Vagina (tissue), 2 donors: ENCODE measurements around the gene RFX4.

Experiments
- POLR2A ChIP-seq, 2 donors: fragments of 450-650 bp; IDR thresholded peaks; one replicate each; pipeline ENCODE4 v1.6.1; 2017; ENCODE audit warnings: antibody characterized with exemption in 2 of 2, mild to moderate bottlenecking in 2 of 2, moderate library complexity in 2 of 2
- TF ChIP-seq, protein P1 (sequence below), 3 experiments: fragments of 450-650 bp in 2 of 3; fragments of 200-600 bp in 1 of 3; sonication (generic) in 1 of 3; IDR thresholded peaks; one replicate each; pipeline ENCODE4 v1.5.1; 2017 to 2019; ENCODE audit warnings: antibody characterized with exemption in 3 of 3, mild to moderate bottlenecking in 2 of 3, moderate library complexity in 2 of 3

DNA sequence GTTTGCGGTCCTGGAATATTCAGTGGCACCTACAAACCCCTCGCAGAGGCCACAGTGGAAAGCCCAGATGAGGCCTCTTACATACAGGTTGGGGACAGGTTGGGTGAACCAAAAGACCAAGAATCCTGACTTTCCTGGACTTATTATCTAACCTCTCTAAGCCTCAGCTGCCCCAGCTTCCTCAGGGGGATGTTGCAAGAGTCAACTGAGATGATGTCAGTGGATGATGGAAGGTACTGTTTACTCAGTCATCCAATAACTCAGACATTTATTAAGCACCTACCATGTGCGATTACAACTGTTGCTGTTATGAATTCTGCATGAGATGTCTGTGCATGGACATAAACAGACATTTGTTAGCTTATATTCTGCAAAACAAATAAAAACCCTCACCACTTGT, 72.8 kb downstream of the RFX4 start:
- TF ChIP-seq, protein P1, sequence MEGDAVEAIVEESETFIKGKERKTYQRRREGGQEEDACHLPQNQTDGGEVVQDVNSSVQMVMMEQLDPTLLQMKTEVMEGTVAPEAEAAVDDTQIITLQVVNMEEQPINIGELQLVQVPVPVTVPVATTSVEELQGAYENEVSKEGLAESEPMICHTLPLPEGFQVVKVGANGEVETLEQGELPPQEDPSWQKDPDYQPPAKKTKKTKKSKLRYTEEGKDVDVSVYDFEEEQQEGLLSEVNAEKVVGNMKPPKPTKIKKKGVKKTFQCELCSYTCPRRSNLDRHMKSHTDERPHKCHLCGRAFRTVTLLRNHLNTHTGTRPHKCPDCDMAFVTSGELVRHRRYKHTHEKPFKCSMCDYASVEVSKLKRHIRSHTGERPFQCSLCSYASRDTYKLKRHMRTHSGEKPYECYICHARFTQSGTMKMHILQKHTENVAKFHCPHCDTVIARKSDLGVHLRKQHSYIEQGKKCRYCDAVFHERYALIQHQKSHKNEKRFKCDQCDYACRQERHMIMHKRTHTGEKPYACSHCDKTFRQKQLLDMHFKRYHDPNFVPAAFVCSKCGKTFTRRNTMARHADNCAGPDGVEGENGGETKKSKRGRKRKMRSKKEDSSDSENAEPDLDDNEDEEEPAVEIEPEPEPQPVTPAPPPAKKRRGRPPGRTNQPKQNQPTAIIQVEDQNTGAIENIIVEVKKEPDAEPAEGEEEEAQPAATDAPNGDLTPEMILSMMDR (IDR thresholded peaks at IDR 0.05): no peak
- no peak for TF ChIP-seq POLR2A (IDR thresholded peaks at IDR 0.05)
